SU-DHL-6 (cell line): ENCODE data around the gene WWC1.

Experiments
- H2AFZ ChIP-seq: fragments of 200-600 bp; sonication (generic); 2 replicates; pipeline ENCODE4 v1.6.1; 2014; ENCODE audit warnings: low read depth, mild to moderate bottlenecking, moderate library complexity, mixed read lengths, antibody characterized with exemption, low read length; ENCODE audit not compliant: severe bottlenecking
- H3F3A ChIP-seq: fragments of 200-600 bp; shearing (Covaris generic); 2 replicates; pipeline ENCODE4 v1.6.0; 2016; ENCODE audit warnings: antibody characterized with exemption, mild to moderate bottlenecking; ENCODE audit not compliant: insufficient read depth
- H3K27ac ChIP-seq: fragments of 200-600 bp; sonication (generic); 2 replicates; pipeline ENCODE4 v1.5.1; 2016; ENCODE audit warnings: low read depth, mild to moderate bottlenecking, low read length, moderate library complexity, mixed read lengths
- H3K27me3 ChIP-seq: fragments of 200-600 bp; sonication (generic), shearing (Covaris generic); 2 replicates; pipeline ENCODE4 v1.6.0; 2014; ENCODE audit warnings: mild to moderate bottlenecking, low read length
- H3K36me3 ChIP-seq: fragments of 200-600 bp; sonication (generic); 2 replicates; pipeline ENCODE4 v1.6.1; 2014; ENCODE audit warnings: mild to moderate bottlenecking, low read length, mixed read lengths
- H3K4me2 ChIP-seq: fragments of 300-600, 200-600 bp; shearing (Covaris generic), sonication (generic); 2 replicates; pipeline ENCODE4 v1.6.0; 2014; ENCODE audit warnings: low read length, low read depth, mild to moderate bottlenecking; ENCODE audit not compliant: poor library complexity, severe bottlenecking
- H3K4me3 ChIP-seq: fragments of 200-600 bp; sonication (generic); 2 replicates; pipeline ENCODE4 v1.5.1; 2014; ENCODE audit warnings: antibody characterized with exemption, low read length, mild to moderate bottlenecking, mixed read lengths; ENCODE audit not compliant: insufficient read depth, poor library complexity, severe bottlenecking
- H3K79me2 ChIP-seq: fragments of 200-600 bp; sonication (generic); 2 replicates; pipeline ENCODE4 v1.6.1; 2014; ENCODE audit warnings: mild to moderate bottlenecking, low read length, moderate library complexity; ENCODE audit not compliant: insufficient read depth
- H3K9ac ChIP-seq: fragments of 200-600 bp; sonication (generic); 2 replicates; pipeline ENCODE4 v1.7.0; 2014; ENCODE audit warnings: mild to moderate bottlenecking, low read length
- H3K9me2 ChIP-seq: fragments of 200-600 bp; sonication (generic); replicated peaks from 2 replicates; pipeline ENCODE4 v1.6.1; 2014; ENCODE audit warnings: low read length; ENCODE audit not compliant: insufficient read depth
- H3K9me3 ChIP-seq: fragments of 200-600 bp; sonication (generic); 2 replicates; pipeline ENCODE4 v1.6.1; 2014; ENCODE audit warnings: low read length, mixed read lengths; ENCODE audit not compliant: insufficient read depth
- H4K20me1 ChIP-seq: fragments of 200-600 bp; sonication (generic); 2 replicates; pipeline ENCODE4 v1.6.1; 2014; ENCODE audit warnings: low read depth, mild to moderate bottlenecking, antibody characterized with exemption, low read length, moderate library complexity, mixed read lengths
- CTCF ChIP-seq: fragments of 200-600 bp; sonication (generic); IDR thresholded peaks from one replicate; pipeline ENCODE4 v1.5.1; 2017; ENCODE audit warnings: antibody characterized with exemption, mild to moderate bottlenecking, low read length, moderate library complexity; ENCODE audit not compliant: insufficient read depth, poor library complexity, severe bottlenecking
- EZH2phosphoT487 ChIP-seq: fragments of 200-600 bp; sonication (generic), shearing (Covaris generic); conservative IDR thresholded peaks from 2 replicates; pipeline ENCODE4 v1.6.1; 2018; ENCODE audit warnings: mild to moderate bottlenecking, antibody characterized with exemption, low read length, moderate library complexity, mixed read lengths

Gene WWC1

GRCh38 chr5:168417731-168418429 lies 126.4 kb downstream of the WWC1 start:
- H3K27me3 ChIP-seq: no peaks in the 10 kb centered on the region
- H3K27ac ChIP-seq: no peak overlapping the region
- H4K20me1 ChIP-seq: no peaks in the 10 kb centered on the region
- H3K9ac ChIP-seq: no peak overlapping the region
- no peaks in the 10 kb centered on the region for H3K9me3 ChIP-seq
- no peaks in the 10 kb centered on the region for H3K9me2 ChIP-seq
- H3F3A ChIP-seq: no peaks in the 10 kb centered on the region
- H2AFZ ChIP-seq: no peak overlapping the region
- no peak overlapping the region for H3K4me2 ChIP-seq
- TF ChIP-seq CTCF (no peak), EZH2phosphoT487 (no peak)
- H3K4me3 ChIP-seq: no peak overlapping the region
- no peaks in the 10 kb centered on the region for H3K36me3 ChIP-seq
- no peaks in the 10 kb centered on the region for H3K79me2 ChIP-seq

DNA sequence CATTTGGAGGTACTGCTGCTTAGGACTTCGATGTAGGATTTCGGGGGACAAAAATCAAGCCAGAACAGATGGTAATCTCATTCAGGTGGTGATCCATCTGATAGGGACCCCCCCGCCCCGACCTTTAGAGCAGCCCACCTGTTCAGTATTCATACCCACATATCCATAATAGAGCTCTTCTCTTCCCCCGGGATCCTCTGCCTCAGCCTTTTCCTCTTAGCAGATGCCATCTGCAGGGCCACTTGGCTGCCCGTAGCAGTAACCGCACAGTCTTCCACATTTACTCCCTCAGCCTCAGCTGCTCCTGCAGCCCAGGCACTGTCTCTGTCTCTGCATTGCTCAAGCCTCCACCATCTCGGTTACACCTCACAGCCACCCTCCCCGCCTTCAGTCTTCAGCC lies 129.0 kb downstream of the WWC1 start:
- Histone ChIP-seq H3F3A (no peaks in the 10 kb centered on the region), H3K9me3 (no peaks in the 10 kb centered on the region), H3K4me2 (no peak overlapping the region), H3K36me3 (no peaks in the 10 kb centered on the region), H3K4me3 (no peak overlapping the region), H3K9ac (no peak overlapping the region), H3K79me2 (no peaks in the 10 kb centered on the region), H2AFZ (no peak overlapping the region), H4K20me1 (no peaks in the 10 kb centered on the region), H3K27ac (no peak overlapping the region), H3K9me2 (no peaks in the 10 kb centered on the region), H3K27me3 (no peaks in the 10 kb centered on the region)
- TF ChIP-seq EZH2phosphoT487 (no peak), CTCF (no peak)

DNA sequence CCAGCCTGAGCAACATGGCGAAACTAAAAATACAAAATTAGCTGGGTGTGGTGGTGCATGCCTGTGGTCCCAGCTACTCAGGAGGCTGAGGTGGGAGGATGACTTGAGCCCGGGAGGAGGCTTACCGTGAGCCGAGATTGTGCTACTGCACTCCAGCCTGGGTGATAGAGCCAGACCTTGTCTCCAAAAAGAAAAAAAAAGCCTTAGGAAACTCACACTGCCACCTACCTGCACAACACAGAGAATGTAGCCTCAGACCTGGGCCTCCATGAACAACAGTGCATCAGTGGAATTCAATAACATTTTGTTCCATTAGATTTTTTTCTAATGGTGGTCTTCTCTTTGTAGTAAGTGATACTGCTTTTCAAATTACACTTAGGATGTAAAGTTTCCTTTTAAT lies 131.0 kb downstream of the WWC1 start:
- TF ChIP-seq CTCF: no peak
- no peak for TF ChIP-seq EZH2phosphoT487
- no peaks in the 10 kb centered on the region for H3K27me3 ChIP-seq
- no peaks in the 10 kb centered on the region for H3K79me2 ChIP-seq
- H3K9me2 ChIP-seq: no peaks in the 10 kb centered on the region
- H4K20me1 ChIP-seq: no peaks in the 10 kb centered on the region
- no peaks in the 10 kb centered on the region for H3K36me3 ChIP-seq
- no peak overlapping the region for H2AFZ ChIP-seq
- no peak overlapping the region for H3K27ac ChIP-seq
- no peaks in the 10 kb centered on the region for H3K9me3 ChIP-seq
- H3F3A ChIP-seq: no peaks in the 10 kb centered on the region
- H3K4me3 ChIP-seq: no peak overlapping the region
- no peak overlapping the region for H3K4me2 ChIP-seq
- H3K9ac ChIP-seq: no peak overlapping the region
